ENCODE results near the gene TTYH1.

GRCh38 chr19:54412877-54413276, 2.4 kb upstream of the TTYH1 start:
- TF ChIP-seq TAF1 (IDR thresholded peaks at IDR 0.05; ENCODE audit: borderline replicate concordance, low read depth, low read length): no peak
- TF ChIP-seq POLR2A (IDR thresholded peaks at IDR 0.05; ENCODE audit: low read depth, low read length): no peak
- no peak for TF ChIP-seq POLR2AphosphoS5 (IDR thresholded peaks at IDR 0.05; ENCODE audit: low read depth, low read length)
